HepG2 (cell line): ENCODE data around the gene PEX10. TPM values are rescaled to one million over a fixed set of nuclear protein-coding genes. Genes with fewer than 3 reads are reported as not detected.

ENCODE experiments used
- AHR ChIP-seq: IDR thresholded peaks from 2 replicates; pipeline ENCODE4 v1.6.1; 2018; ENCODE audit warnings: missing genetic modification reagents, missing compliant biosample characterization
- ETV5 ChIP-seq: IDR thresholded peaks from 2 replicates; pipeline ENCODE4 v1.6.1; 2018; ENCODE audit warnings: missing biosample characterization, missing genetic modification reagents, inconsistent platforms, borderline replicate concordance
- FOXA1 ChIP-seq, 2 experiments: fragments of 450-650 bp in 1 of 2; sonication (generic) in 1 of 2; formaldehyde crosslinking in 1 of 2; IDR thresholded peaks; 2 replicates each; pipeline versions ENCODE4 v1.4.0 to v1.6.1; 2016 to 2020; ENCODE audit warnings: missing genetic modification reagents in 1 of 2
- FOXC1 ChIP-seq: sonication (generic); formaldehyde crosslinking; IDR thresholded peaks from 2 replicates; pipeline ENCODE4 v1.8.0; 2022; ENCODE audit warnings: mild to moderate bottlenecking, missing genetic modification reagents, borderline replicate concordance
- FOXK1 ChIP-seq: sonication (generic); formaldehyde crosslinking; IDR thresholded peaks from 2 replicates; pipeline ENCODE4 v1.4.0; 2020; ENCODE audit warnings: low read depth, missing genetic modification reagents, borderline replicate concordance
- HDAC2 ChIP-seq: sonication (generic); formaldehyde crosslinking; IDR thresholded peaks from 2 replicates; pipeline ENCODE4 v1.4.0; 2020; ENCODE audit warnings: missing genetic modification reagents
- KLF13 ChIP-seq: sonication (generic); formaldehyde crosslinking; IDR thresholded peaks from 2 replicates; pipeline ENCODE4 v1.4.0; 2020; ENCODE audit warnings: mild to moderate bottlenecking, missing genetic modification reagents
- KMT2B ChIP-seq: IDR thresholded peaks from 2 replicates; pipeline ENCODE4 v1.6.1; 2016; ENCODE audit warnings: missing genetic modification reagents, missing compliant biosample characterization
- MED1 ChIP-seq: sonication (generic); formaldehyde crosslinking; IDR thresholded peaks from 2 replicates; pipeline ENCODE4 v1.4.0; 2020; ENCODE audit warnings: missing genetic modification reagents
- RFX1 ChIP-seq: fragments of 450-650 bp; IDR thresholded peaks from 2 replicates; pipeline ENCODE4 v1.6.1; 2017
- SOX6 ChIP-seq, 2 experiments: fragments of 450-650 bp in 1 of 2; sonication (generic) in 1 of 2; formaldehyde crosslinking in 1 of 2; IDR thresholded peaks; 2 replicates each; pipeline versions ENCODE4 v1.4.0 to v1.6.1; 2017 to 2020; ENCODE audit warnings: antibody characterized with exemption in 1 of 2, mild to moderate bottlenecking in 1 of 2, missing genetic modification reagents in 1 of 2
- SRY ChIP-seq: sonication (generic); formaldehyde crosslinking; IDR thresholded peaks from 2 replicates; pipeline ENCODE4 v1.8.0; 2022; ENCODE audit warnings: mild to moderate bottlenecking, missing genetic modification reagents
- TBX2 ChIP-seq: sonication (generic); formaldehyde crosslinking; IDR thresholded peaks from 2 replicates; pipeline ENCODE4 v1.5.0; 2020; ENCODE audit warnings: missing genetic modification reagents, mild to moderate bottlenecking, borderline replicate concordance
- ZFP1 ChIP-seq: IDR thresholded peaks from 2 replicates; pipeline ENCODE4 v1.6.1; 2016
- ZFX ChIP-seq: sonication (generic); formaldehyde crosslinking; IDR thresholded peaks from 2 replicates; pipeline ENCODE4 v1.4.0; 2020; ENCODE audit warnings: mild to moderate bottlenecking, low read depth, missing genetic modification reagents, moderate library complexity
- ZMYM2 ChIP-seq: sonication (generic); formaldehyde crosslinking; IDR thresholded peaks from 2 replicates; pipeline ENCODE4 v1.8.0; 2022; ENCODE audit warnings: mild to moderate bottlenecking, missing genetic modification reagents
- ZNF121 ChIP-seq: sonication (generic); formaldehyde crosslinking; IDR thresholded peaks from 2 replicates; pipeline ENCODE4 v1.5.0; 2020; ENCODE audit warnings: mild to moderate bottlenecking, missing genetic modification reagents
- ZNF615 ChIP-seq: sonication (generic); formaldehyde crosslinking; IDR thresholded peaks from 2 replicates; pipeline ENCODE4 v1.5.0; 2020; ENCODE audit warnings: mild to moderate bottlenecking, missing genetic modification reagents, borderline replicate concordance
- ZNF619 ChIP-seq: sonication (generic); formaldehyde crosslinking; IDR thresholded peaks from 2 replicates; pipeline ENCODE4 v1.4.0; 2020; ENCODE audit warnings: mild to moderate bottlenecking, missing genetic modification reagents
- ZNF816 ChIP-seq: sonication (generic); formaldehyde crosslinking; IDR thresholded peaks from 2 replicates; pipeline ENCODE4 v1.8.0; 2022; ENCODE audit warnings: missing genetic modification reagents, mild to moderate bottlenecking, borderline replicate concordance
- polyA plus RNA-seq, 8 experiments: library from polyadenylated mRNA; depleted of rRNA in 3 of 8; stranded (reverse) in 7 of 8; unstranded in 1 of 8; fragments of >200 nt; fragmentation: Illumina TruSeq in 4 of 8; extraction: Trizol in 4 of 8; gene quantifications; 2 replicates each; pipeline versions ENCODE4 v1.2.1 to v1.2.3, GENCODE V29; 2011 to 2016; ENCODE audit warnings: low read depth in 4 of 8, missing spikeins in 1 of 8, mixed read lengths in 1 of 8; ENCODE audit not compliant: insufficient read depth in 1 of 8
- total RNA-seq, 5 experiments: library from RNA; depleted of rRNA; stranded (reverse); fragments of >200 nt; fragmentation: Illumina TruSeq; extraction: Trizol; gene quantifications; 2 replicates each; pipeline ENCODE4 v1.2.3, GENCODE V29; 2016; ENCODE audit warnings: low read depth in 1 of 5
- TF ChIP-seq, protein P1 (sequence below): sonication (generic); formaldehyde crosslinking; IDR thresholded peaks from 2 replicates; pipeline ENCODE4 v1.5.1; 2020; ENCODE audit warnings: missing genetic modification reagents, mild to moderate bottlenecking, borderline replicate concordance
- TF ChIP-seq, protein P2 (sequence below): sonication (generic); formaldehyde crosslinking; conservative IDR thresholded peaks from 2 replicates; pipeline ENCODE4 v1.4.0; 2020; ENCODE audit warnings: missing genetic modification reagents
- TF ChIP-seq, protein P3 (sequence below): sonication (generic); formaldehyde crosslinking; IDR thresholded peaks from 2 replicates; pipeline ENCODE4 v1.5.0; 2020; ENCODE audit warnings: missing genetic modification reagents
- TF ChIP-seq, protein P4 (sequence below): IDR thresholded peaks from 2 replicates; pipeline ENCODE4 v1.6.1; 2016; ENCODE audit warnings: missing biosample characterization, missing genetic modification reagents, low read depth

PEX10 gene
- total and polyA plus RNA-seq, 2 of the 13 experiments (the other 11 are each of a cell fraction or from before 2014, with no cell fraction given): 16.1 to 39.6 TPM

DNA sequence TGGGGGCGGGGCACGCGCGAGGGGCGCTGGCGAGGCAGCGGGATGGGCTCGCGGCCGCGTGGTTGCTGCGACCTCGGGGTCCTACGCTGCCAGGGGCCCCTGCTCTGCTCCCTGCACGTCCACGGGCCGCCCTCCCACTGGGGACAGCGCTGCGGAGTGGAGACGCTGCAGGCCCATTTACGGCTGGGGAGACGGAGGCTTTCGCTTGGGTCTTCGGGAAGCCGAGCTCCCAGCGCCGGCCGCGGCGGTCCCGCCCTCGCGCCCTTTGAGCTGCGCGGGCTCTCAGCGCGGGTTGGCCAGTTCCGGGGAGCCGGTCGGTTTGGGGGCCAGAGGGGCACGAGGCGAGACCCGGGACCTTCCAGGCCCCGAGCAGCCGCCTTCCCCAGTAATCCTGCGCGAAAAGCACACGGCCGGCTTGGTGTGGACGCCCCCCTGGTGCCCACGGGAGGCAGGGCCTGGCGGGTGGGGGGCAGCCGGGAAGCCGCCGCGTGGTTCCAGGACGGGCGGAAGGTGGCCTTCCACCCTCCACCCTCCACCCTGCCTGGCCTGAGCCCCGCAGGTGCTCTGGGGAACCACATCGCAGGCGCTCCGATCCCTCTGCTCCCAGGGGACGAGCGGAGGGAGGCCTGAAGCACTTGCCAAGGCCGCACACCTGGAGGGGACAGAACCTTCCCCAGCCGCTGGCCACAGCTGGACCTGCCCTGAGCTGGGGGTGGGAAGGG lies 570 bp upstream of the PEX10 start (continued):
- TF ChIP-seq, protein P1, sequence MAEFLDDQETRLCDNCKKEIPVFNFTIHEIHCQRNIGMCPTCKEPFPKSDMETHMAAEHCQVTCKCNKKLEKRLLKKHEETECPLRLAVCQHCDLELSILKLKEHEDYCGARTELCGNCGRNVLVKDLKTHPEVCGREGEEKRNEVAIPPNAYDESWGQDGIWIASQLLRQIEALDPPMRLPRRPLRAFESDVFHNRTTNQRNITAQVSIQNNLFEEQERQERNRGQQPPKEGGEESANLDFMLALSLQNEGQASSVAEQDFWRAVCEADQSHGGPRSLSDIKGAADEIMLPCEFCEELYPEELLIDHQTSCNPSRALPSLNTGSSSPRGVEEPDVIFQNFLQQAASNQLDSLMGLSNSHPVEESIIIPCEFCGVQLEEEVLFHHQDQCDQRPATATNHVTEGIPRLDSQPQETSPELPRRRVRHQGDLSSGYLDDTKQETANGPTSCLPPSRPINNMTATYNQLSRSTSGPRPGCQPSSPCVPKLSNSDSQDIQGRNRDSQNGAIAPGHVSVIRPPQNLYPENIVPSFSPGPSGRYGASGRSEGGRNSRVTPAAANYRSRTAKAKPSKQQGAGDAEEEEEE: no peak
- TF ChIP-seq ZNF615 (CRISPR knock-in tag) (no peak), ETV5 (CRISPR knock-in tag) (no peak; the same call in 1 of the 2 replicates), ZNF816 (no peak; the same call in 1 of the 2 replicates), KMT2B (CRISPR knock-in tag) (no peak), KLF13 (CRISPR knock-in tag) (no peak; the same call in 1 of the 2 replicates), ZNF619 (no peak), ZNF121 (CRISPR knock-in tag) (no peak; the same call in 1 of the 2 replicates), AHR (no peak), ZFP1 (CRISPR knock-in tag) (no peak), FOXK1 (CRISPR knock-in tag) (no peak), FOXC1 (peak; percentile 91), FOXA1 (IDR thresholded peaks at IDR 0.05) (no peak), FOXA1 (CRISPR knock-in tag; IDR thresholded peaks at IDR 0.05) (no peak), RFX1 (no peak), SOX6 (IDR thresholded peaks at IDR 0.05) (no peak), SOX6 (CRISPR knock-in tag; IDR thresholded peaks at IDR 0.05) (no peak), SRY (peak; percentile 93), TBX2 (CRISPR knock-in tag) (peak; percentile 73), ZMYM2 (CRISPR knock-in tag) (no peak), ZFX (no peak), HDAC2 (CRISPR knock-in tag) (no peak; the same call in 1 of the 2 replicates), MED1 (CRISPR knock-in tag) (no peak; the same call in 1 of the 2 replicates)
- TF ChIP-seq, protein P2, sequence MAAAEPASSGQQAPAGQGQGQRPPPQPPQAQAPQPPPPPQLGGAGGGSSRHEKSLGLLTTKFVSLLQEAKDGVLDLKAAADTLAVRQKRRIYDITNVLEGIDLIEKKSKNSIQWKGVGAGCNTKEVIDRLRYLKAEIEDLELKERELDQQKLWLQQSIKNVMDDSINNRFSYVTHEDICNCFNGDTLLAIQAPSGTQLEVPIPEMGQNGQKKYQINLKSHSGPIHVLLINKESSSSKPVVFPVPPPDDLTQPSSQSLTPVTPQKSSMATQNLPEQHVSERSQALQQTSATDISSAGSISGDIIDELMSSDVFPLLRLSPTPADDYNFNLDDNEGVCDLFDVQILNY (CRISPR knock-in tag): peak; percentile 76; the same call in 1 of the 2 replicates
- TF ChIP-seq, protein P3, sequence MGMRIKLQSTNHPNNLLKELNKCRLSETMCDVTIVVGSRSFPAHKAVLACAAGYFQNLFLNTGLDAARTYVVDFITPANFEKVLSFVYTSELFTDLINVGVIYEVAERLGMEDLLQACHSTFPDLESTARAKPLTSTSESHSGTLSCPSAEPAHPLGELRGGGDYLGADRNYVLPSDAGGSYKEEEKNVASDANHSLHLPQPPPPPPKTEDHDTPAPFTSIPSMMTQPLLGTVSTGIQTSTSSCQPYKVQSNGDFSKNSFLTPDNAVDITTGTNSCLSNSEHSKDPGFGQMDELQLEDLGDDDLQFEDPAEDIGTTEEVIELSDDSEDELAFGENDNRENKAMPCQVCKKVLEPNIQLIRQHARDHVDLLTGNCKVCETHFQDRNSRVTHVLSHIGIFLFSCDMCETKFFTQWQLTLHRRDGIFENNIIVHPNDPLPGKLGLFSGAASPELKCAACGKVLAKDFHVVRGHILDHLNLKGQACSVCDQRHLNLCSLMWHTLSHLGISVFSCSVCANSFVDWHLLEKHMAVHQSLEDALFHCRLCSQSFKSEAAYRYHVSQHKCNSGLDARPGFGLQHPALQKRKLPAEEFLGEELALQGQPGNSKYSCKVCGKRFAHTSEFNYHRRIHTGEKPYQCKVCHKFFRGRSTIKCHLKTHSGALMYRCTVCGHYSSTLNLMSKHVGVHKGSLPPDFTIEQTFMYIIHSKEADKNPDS: 0 out of 2 replicates have a peak, but pooled peaks have one; percentile 58
- TF ChIP-seq, protein P4, sequence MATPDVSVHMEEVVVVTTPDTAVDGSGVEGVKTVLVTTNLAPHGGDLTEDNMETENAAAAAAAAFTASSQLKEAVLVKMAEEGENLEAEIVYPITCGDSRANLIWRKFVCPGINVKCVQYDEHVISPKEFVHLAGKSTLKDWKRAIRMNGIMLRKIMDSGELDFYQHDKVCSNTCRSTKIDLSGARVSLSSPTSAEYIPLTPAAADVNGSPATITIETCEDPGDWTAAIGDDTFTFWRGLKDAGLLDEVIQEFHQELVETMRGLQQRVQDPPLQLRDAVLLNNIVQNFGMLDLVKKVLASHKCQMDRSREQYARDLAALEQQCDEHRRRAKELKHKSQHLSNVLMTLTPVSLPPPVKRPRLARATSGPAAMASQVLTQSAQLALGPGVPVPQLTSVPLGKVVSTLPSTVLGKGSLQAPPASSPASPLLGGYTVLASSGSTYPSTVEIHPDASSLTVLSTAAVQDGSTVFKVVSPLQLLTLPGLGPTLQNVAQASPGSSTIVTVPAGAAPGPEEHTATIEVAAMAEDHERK (CRISPR knock-in tag): no peak
